GM12864 (cell line): ENCODE measurements around the gene ACE.

Experiments used
- DNase-seq: peaks from one replicate; pipeline ENCODE4 v3.0.0-alpha.2; 2011; ENCODE audit warnings: low read depth
- H3K4me3 ChIP-seq: 2 replicates; pipeline ENCODE4 v1.5.1; 2011; ENCODE audit warnings: mild to moderate bottlenecking, low read depth, low read length, control low read depth
- CTCF ChIP-seq: IDR thresholded peaks from 2 replicates; pipeline ENCODE4 v1.5.1; 2011; ENCODE audit warnings: low read depth, mild to moderate bottlenecking, moderate library complexity, low read length, control low read depth, inconsistent platforms; ENCODE audit errors: missing control alignments

The ACE gene

GRCh38 chr17:63487014-63487339, 10.1 kb downstream of the ACE start:
- H3K4me3 ChIP-seq = no peak overlapping the region
- TF ChIP-seq CTCF = no peak

GRCh38 chr17:63488851-63489250, 12.0 kb downstream of the ACE start:
- no peak for DNase-seq
- no peak for TF ChIP-seq CTCF

More at GRCh38 chr17:63487014-63487339, 10.1 kb downstream of the ACE start:
- no peak for DNase-seq

GRCh38 chr17:63489291-63489690, 12.4 kb downstream of the ACE start:
- DNase-seq = no peak
- TF ChIP-seq CTCF = no peak
- H3K4me3 ChIP-seq = no peak overlapping the region

More at GRCh38 chr17:63488851-63489250, 12.0 kb downstream of the ACE start:
- no peak overlapping the region for H3K4me3 ChIP-seq

GRCh38 chr17:63490329-63490728, 13.5 kb downstream of the ACE start:
- DNase-seq = no peak
- no peak overlapping the region for H3K4me3 ChIP-seq
- no peak for TF ChIP-seq CTCF

GRCh38 chr17:63490858-63491400, 14.1 kb downstream of the ACE start:
- no peak for DNase-seq
- TF ChIP-seq CTCF = no peak
- H3K4me3 ChIP-seq = no peak overlapping the region

- TF ChIP-seq CTCF = no peak
- no peak for DNase-seq
- no peak overlapping the region for H3K4me3 ChIP-seq
Observed at GRCh38 chr17:63491413-63491812, 14.6 kb downstream of the ACE start.

GRCh38 chr17:63491977-63492618, 15.2 kb downstream of the ACE start:
- TF ChIP-seq CTCF = no peak
- DNase-seq = no peak

More at GRCh38 chr17:63491977-63492618, 15.2 kb downstream of the ACE start:
- no peak overlapping the region for H3K4me3 ChIP-seq
